Measurements from ENCODE around the gene KLHL2. TPM values are rescaled to one million over a fixed set of nuclear protein-coding genes. Genes with fewer than 3 reads are reported as not detected.

The KLHL2 gene
- total and polyA plus RNA-seq, 9 of the 15 experiments (the other 6 are each of a cell fraction or from before 2014, with no cell fraction given): 2.5 to 11.3 (median 6.1) TPM

GRCh38 chr4:165319030-165319429, 111.7 kb downstream of the KLHL2 start (continued):
- no peak for TF ChIP-seq SMARCE1 (IDR thresholded peaks at IDR 0.05)

- no peaks in the 10 kb centered on the region for H4K20me1 ChIP-seq (replicated peaks; ENCODE audit: control insufficient read depth, insufficient read depth, low read length)
- FAIRE-seq (no peak), DNase-seq (ENCODE audit: extremely low read depth in 1 of 4, low spot score in 3 of 4) (no peak), ATAC-seq (no peak)
- no peak overlapping the region for H3K9ac ChIP-seq (ENCODE audit: insufficient read depth in 1 of 2, low read depth in 2 of 2, low read length in 2 of 2)
- H3K4me1 ChIP-seq (replicated peaks in 1 of 2; ENCODE audit: control insufficient read depth in 2 of 2, insufficient read depth in 2 of 2, low read length in 2 of 2): peaks cover 0 to 13% of the 10 kb centered on the region in 2 experiments; a peak in 2 of 5 replicates
- 72% methylated on average over 5 of the region's 5 CpGs for WGBS (ENCODE audit: insufficient coverage, low coverage, missing lambda C conversion rate)
- no TSS peak for BruUV-seq (replicated peaks)
- H3K9me3 ChIP-seq (replicated peaks; ENCODE audit: control insufficient read depth, insufficient read depth, low read depth, low read length): no peaks in the 10 kb centered on the region
- no peak overlapping the region for H3K4me2 ChIP-seq (ENCODE audit: insufficient read depth, low read length)
- H3K36me3 ChIP-seq (ENCODE audit: control insufficient read depth, insufficient read depth, low read length): no peaks in the 10 kb centered on the region
- ChIA-PET CTCF (ENCODE audit: low intra/inter-chr PET ratio) (no interaction called here), POLR2A (interaction anchor here (0.7 kb wide), 1 partner anchor 18 kb away, joined by 3 read pairs; no protein-coding TSS in a partner anchor)
- no peaks in the 10 kb centered on the region for H3K27me3 ChIP-seq (ENCODE audit: control insufficient read depth in 2 of 2, insufficient read depth in 2 of 2, low read length in 2 of 2)
- no peak overlapping the region for H3K4me3 ChIP-seq
- in situ Hi-C loops (cut with MboI): no loop called here
- no peak overlapping the region for H2AFZ ChIP-seq (ENCODE audit: low read depth, low read length)
- H3K9me1 ChIP-seq (ENCODE audit: control insufficient read depth, insufficient read depth, low read length): no peaks in the 10 kb centered on the region
- H3K27ac ChIP-seq (ENCODE audit: extremely low read depth, low read depth, low read length): no peak overlapping the region
- H3K79me2 ChIP-seq (ENCODE audit: control insufficient read depth, insufficient read depth, low read length): no peaks in the 10 kb centered on the region
- intact Hi-C loops (cut with micrococcal nuclease): no loop called here
- TF ChIP-seq ASH1L (IDR thresholded peaks at IDR 0.05; ENCODE audit: borderline replicate concordance, low read depth, partially characterized antibody): no peak
- no peak for TF ChIP-seq DDX20 (tag; IDR thresholded peaks at IDR 0.05; ENCODE audit: low read depth)
- no peak for TF ChIP-seq RFX1 (IDR thresholded peaks at IDR 0.05)
- TF ChIP-seq COPS2 (conservative IDR thresholded peaks at IDR 0.05): no peak
- no peak for TF ChIP-seq POLR2B (IDR thresholded peaks at IDR 0.05; ENCODE audit: low read depth, partially characterized antibody)
- no peak for TF ChIP-seq HMGXB4 (CRISPR knock-in tag; IDR thresholded peaks at IDR 0.05)
- TF ChIP-seq MCM7 (IDR thresholded peaks at IDR 0.05): no peak
- TF ChIP-seq JUNB (CRISPR knock-in tag; conservative IDR thresholded peaks at IDR 0.05): no peak
- TF ChIP-seq ZNF121 (CRISPR knock-in tag; conservative IDR thresholded peaks at IDR 0.05): no peak
- no peak for TF ChIP-seq TFE3 (CRISPR knock-in tag; IDR thresholded peaks at IDR 0.05)
- no peak for TF ChIP-seq ELF1 (tag; IDR thresholded peaks at IDR 0.05)
- TF ChIP-seq BRF1 (IDR thresholded peaks at IDR 0.05; ENCODE audit: borderline replicate concordance, extremely low read depth, insufficient read length): no peak
- TF ChIP-seq TEAD4 (IDR thresholded peaks at IDR 0.05; ENCODE audit: low read length): no peak
- no peak for TF ChIP-seq TEAD4 (CRISPR knock-in tag; IDR thresholded peaks at IDR 0.05; ENCODE audit: borderline replicate concordance)
- TF ChIP-seq ZNF740 (CRISPR knock-in tag; IDR thresholded peaks at IDR 0.05): no peak
- TF ChIP-seq ZNF740 (tag; IDR thresholded peaks at IDR 0.05): no peak
- no peak for TF ChIP-seq BCL6 (CRISPR knock-in tag; IDR thresholded peaks at IDR 0.05)
- no peak for TF ChIP-seq CXXC5 (CRISPR knock-in tag; IDR thresholded peaks at IDR 0.05)
Measured at GRCh38 chr4:165319509-165319908, 112.1 kb downstream of the KLHL2 start.
